IPS-11a (cell line): Measurements from ENCODE around the gene SMIM13.

ENCODE experiments used
- H3K4me3 ChIP-seq: one replicate; pipeline ENCODE4 v1.5.1; 2013; ENCODE audit warnings: low read depth, low read length, control low read depth

SMIM13 gene

GRCh38 chr6:11120271-11121005 lies 26.8 kb downstream of the SMIM13 start:
- H3K4me3 ChIP-seq: no peak overlapping the region

- no peak overlapping the region for H3K4me3 ChIP-seq
Observed at GRCh38 chr6:11121851-11122250, 28.2 kb downstream of the SMIM13 start.

DNA sequence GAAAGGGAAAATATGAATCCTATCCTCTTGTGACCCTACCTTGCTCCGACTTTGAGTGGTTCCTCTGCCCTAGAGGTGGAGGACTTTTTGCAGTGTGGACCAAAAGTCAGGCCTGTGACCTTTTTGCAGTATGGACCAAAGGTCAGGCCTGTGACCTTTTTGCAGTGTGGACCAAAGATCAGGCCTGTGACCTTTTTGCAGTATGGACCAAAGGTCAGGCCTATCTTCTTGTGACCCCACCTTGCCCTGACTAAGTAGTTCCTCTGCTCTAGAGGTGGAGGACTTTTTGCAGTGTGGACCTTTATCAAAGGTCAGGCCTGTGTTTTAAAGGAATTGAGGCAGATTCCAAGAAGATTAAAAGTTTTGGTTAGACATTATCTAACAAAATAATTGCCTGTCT lies 28.7 kb downstream of the SMIM13 start:
- no peak overlapping the region for H3K4me3 ChIP-seq

GRCh38 chr6:11123978-11124377 lies 30.3 kb downstream of the SMIM13 start:
- H3K4me3 ChIP-seq: no peak overlapping the region

DNA sequence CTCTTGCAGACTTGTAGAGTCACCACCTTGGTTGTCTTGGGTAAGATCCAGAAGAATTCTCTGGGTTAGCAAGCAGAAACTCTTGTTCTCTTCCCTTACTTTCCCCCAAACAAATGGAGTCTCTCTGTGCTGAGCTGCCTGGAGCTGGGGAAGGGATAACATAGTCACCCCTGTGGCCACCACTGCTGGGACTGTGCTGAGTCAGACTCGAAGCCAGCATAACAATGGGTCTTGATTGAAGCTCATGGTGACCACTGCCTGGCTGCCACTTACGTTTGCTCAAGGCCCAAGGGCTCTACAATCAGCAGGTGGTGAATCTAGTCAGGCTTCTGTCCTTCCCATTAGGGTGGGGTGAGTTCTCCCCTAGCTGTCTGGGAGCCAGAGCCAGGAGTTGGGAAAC lies 33.2 kb downstream of the SMIM13 start:
- H3K4me3 ChIP-seq: no peak overlapping the region

GRCh38 chr6:11128608-11129007 lies 35.0 kb downstream of the SMIM13 start:
- no peak overlapping the region for H3K4me3 ChIP-seq

DNA sequence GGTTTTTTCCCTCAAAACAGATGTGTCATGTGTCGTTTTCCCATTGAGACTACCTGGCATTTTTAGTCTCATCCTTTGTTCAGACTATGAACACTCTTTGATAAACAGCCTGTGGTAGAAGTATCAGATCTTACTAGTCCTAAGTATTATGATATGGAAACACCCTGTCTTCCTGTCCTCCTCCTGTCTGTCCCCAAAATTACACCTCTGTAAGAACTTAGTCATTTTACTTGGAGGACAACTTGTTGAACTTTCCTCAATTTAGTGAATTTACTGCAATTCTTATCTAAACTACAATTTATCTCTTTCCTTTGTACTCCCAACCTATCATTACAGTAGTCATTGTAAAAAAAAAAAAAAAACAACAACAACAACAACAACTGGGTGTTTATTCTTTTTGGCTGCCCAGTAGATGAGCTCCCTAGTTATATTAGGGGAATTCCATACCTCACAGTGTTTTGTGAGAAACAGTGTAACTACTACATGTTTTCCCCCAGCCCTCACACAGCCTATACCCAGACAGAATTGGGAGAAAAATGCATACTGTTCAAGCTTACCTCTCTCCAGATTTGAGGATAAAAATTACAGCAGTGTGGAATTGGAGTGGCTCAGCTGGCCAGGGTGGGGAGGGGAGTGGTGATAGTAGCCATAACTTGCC lies 36.4 kb downstream of the SMIM13 start:
- H3K4me3 ChIP-seq: no peak overlapping the region

DNA sequence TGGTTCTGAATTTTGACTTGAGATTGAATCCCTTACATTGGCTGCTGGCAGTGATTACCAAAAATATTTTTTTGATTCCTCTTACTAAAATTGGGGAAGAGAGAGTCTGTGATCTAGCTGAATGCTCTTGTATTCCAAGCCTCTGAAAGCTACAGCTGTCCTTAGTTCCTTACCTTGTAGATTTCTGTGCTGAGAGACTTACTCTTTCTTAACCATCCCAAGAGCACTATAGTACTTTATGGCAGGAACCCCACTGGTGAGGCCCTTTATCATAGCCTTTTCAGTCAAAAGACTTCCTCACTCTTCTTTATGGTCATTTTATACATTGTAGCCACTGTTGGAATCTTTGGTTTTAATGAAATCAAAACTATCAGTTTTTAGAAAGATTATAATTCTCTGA lies 37.0 kb downstream of the SMIM13 start:
- H3K4me3 ChIP-seq: no peak overlapping the region

DNA sequence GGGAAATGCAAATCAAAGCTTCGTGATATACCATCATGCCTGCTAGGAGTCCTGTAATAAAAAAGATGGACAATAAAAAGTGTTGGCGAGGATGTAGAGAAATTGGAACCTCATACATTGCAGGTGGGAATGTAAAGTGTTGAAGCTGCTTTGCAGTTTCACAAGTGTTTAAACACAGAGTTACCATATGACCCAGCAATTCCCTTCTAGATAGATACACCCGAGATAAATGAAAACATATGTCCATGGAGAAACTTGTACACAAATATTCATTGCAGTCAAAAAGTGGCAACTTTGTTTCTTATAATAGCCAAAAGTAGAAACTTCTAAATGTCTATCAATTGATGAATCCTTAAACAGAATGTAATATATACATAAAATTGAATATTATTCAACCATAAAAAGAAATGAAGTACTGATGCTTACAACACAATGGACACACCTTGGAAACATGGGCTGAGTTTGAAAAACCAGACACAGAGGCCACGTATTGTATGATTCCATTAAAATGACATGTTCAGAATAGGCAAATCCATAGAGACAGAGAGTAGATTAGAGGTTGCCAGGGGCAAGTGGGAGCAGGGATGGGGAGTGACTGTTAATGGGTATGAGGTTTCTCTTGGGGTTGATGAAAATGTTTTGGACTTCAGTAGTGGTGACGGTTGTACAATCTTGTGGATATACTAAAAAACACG lies 38.7 kb downstream of the SMIM13 start:
- H3K4me3 ChIP-seq: no peak overlapping the region

- no peak overlapping the region for H3K4me3 ChIP-seq
Observed at GRCh38 chr6:11133281-11133680, 39.6 kb downstream of the SMIM13 start.

DNA sequence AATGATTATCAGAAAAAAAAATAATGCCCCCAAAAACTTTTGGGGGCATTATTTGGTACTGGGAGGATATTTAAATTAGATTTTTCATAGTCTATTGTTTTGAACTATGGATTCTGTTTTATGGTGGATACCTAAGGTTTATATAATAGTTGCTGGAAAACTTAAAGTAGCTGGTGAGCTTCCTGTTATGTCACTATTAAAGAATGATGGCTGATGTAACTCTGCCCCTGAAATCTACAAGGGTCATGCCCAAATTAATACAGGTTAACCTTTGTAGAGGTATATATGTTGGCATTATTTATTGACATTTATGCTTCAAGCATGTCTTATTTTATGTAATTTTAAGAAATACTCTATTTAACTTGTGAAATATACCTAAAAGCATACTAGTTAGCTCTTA lies 43.2 kb downstream of the SMIM13 start:
- no peak overlapping the region for H3K4me3 ChIP-seq

DNA sequence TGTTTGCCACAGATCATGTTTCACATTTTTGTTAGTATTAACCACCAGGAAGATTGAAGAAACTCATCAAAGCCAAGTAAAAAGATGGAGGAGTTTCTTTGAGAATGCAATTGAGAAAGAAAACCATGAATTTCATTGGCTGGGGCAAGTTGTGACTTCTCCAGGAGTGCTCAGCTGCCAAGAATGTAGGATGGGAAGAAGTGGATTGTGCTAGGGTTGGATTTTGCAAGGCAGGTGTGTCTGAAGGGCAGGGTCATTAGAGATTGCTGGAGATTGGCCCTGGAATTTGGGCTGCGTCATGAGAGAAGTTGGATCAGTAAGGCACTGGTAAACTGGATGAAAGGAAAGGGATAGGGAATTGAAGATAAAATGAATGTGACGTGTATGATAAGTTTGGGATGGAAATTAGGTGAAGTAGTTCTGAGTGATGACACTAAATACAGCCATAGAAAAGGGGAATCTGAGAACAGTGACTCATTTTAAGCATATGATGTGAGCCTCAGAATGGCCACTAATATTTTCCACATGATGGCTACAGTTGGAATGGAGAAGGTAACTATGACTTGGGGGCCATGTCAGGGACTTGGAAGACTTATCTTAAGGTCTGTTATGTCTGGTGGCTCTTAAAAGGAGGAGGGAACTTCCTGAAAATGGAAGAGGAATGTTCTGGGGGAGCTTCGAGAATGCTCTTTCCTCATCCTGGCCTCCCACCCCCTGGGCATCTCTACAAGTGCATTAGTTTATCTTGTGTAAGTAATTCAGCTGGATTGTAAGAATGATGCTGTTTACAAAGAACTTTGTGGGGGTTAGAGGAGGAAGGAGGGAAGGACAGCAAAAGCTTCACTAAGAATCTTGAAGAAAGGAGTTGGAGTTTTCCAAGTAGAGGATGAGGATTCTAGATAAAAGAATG lies 45.7 kb downstream of the SMIM13 start:
- H3K4me3 ChIP-seq: no peak overlapping the region

- no peak overlapping the region for H3K4me3 ChIP-seq
Observed at GRCh38 chr6:11140056-11140455, 46.4 kb downstream of the SMIM13 start.

DNA sequence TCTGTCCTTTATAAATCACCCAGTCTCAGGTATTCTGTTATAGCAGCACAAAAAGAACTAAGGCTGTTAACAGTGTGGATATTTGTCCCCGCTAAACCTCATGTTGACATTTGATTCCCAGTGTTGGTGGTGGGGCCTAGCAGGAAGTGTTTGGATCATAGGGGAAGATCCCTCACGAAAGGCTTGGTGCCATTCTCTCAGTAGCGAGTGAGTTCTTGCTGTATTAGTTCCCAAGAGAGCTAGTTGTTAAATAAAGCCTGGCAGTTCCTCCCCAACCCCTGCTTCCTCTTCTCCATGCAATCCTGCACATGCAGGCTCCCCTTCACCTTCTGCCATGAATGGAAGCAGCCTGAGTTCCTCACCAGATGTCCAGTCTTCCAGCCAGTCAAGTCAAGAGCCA lies 47.7 kb downstream of the SMIM13 start:
- H3K4me3 ChIP-seq: no peak overlapping the region

DNA sequence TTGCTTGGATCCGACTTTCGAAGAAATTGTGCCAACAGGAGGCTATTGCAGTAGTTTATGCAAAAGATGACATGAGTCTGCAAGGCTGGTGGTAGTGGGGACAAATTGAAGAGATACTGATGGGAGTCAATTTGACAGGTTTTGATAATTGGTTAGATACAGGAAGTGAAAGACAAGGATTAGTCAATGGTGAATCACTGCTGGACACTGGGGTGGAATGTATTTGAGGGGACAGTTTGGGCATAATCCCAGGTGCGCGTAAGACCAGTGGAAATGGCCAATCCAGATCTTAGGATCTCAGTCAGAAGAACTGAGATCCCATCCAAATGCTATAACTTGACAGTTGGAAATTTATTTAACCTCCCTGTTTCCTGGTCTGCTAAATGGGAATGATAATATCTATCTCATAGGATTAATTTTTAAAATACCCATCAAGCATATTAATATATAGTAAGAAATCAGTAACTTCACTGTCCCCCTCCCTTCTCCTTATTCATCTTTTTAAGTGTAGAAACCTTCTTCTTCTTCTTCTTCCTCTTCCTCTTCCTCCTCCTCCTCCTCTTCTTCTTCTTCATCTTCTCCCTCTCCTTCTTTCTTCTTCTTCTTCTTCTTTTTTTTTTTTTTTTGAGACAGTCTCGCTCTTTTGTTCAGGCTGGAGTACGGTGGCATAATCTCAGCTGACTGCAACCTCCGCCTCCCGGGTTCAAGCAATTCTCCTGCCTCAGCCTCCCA lies 48.8 kb downstream of the SMIM13 start:
- no peak overlapping the region for H3K4me3 ChIP-seq

DNA sequence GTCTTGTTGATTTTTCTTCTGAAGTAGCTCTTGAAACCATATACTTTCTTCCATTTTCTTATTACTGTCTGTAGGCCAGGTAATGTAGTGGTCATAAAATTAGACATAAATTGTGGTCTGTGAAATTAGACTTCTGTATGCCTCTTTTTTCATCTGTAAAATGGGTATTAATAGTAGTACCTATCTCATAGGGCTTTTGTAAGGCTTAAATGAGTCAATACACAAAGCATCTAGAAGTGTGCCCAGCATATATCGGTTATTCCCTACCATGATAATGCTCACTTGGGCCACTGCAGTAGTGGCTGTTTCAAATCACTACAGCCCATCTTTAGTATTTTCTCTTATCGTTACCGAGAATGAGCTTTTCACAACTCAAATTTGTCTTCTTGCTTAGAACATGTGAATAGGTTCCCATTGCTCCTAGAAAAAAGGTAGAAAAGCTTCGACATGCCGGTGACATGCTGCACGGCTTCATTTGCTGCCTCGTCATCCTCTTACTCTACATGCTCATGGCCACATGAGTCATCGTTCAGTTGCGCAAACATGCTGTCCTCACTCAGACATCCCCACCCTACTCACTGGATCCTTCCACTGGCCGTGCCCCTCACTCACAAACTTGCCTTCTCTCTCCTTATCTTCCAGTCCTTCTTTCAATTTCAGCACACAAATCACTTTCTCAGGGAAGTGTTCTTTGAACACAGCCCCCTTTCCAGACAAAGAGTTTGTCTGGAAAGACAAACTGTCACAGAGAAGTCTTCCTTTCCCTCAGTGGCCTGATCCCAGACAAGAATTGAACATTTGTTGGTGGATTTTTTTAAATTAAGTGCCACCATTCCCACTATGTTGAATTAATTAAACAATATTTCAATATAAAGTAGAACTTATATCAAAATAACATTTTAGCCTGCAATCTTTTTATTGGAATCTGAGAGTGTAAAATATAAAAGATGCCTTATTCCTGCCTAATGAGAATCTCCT lies 50.0 kb downstream of the SMIM13 start:
- H3K4me3 ChIP-seq: no peak overlapping the region

DNA sequence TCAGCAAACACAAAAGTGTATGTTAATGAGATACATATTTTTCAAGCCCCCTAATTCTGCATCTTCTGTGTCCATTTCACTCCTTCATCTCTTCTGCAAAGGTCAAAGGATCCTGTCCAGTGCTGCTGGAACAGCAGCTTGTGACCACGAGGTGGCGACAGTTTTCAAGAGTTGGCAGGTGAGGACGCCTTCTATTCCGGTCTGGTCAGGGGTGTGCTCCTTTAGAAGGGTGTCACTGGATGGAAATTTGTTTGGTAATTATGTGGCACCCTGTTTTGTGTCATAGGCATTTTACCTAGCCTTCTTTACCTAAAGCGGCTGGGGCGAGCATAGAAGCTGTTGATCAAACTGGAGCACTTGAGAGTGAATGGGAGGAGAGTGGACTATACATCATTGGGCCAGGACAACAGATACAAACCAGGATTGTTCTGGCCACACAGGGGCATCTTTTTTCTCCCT lies 50.8 kb downstream of the SMIM13 start:
- no peak overlapping the region for H3K4me3 ChIP-seq

DNA sequence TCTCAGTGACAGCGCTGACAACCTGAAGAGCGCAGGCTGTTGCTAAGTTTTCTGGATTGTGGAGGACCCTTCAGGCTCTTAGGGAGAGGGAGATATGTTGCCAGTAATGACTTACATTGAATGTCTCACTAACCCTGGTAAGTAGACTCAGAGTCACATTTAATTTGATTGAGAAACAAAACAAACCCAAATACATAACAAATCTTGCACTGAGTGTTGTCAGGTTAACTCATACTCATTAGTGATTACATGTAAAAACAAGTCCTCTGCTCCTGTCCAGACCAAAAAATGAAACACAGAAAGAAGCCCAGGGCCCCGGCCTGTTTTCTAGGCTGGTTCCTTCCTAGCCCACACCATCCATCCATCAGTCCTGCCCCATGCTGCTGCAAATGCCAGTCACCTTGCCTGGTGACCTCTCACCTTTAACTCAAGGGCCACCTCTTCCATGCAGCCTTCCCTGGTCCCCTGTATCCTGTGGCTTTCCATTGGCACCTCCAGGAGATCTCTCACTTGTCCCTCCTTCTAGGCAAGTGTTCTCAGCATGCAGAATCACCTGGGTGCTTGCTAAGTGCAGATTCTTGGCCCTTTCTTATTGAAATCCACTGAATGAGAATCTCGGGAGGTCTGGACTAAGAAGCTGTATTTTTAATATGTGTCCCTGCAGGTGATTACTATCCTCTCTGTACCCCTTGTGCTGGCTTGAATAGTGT lies 52.6 kb downstream of the SMIM13 start:
- H3K4me3 ChIP-seq: no peak overlapping the region

- H3K4me3 ChIP-seq: no peak overlapping the region
Observed at GRCh38 chr6:11149551-11149950, 55.9 kb downstream of the SMIM13 start.
